Adrenal gland (tissue), 12 donors: ENCODE measurements around the gene AUTS2. TPM values are rescaled to one million over a fixed set of nuclear protein-coding genes. Genes with fewer than 3 reads are reported as not detected.

Experiments
- DNase-seq, 7 donors: peaks; one replicate each; pipeline ENCODE4 v3.0.0-alpha.2; 2019 to 2020
- H3K27ac ChIP-seq, 5 donors: fragments of 200-600 bp; sonication (generic) in 4 of 5; 1 replicate in 3 of 5; 2 replicates in 2 of 5; pipeline versions ENCODE4 v1.5.1 to v1.8.0; 2016 to 2020; ENCODE audit warnings: mild to moderate bottlenecking in 1 of 5
- H3K27me3 ChIP-seq: fragments of 200-600 bp; 2 replicates; pipeline ENCODE4 v1.8.0; 2021
- H3K36me3 ChIP-seq, 2 donors: fragments of 200-600 bp; replicated peaks in 1 of 2; 1 replicate in 1 of 2; 2 replicates in 1 of 2; pipeline versions ENCODE4 v1.5.1 to v1.8.0; 2018 to 2022
- H3K4me1 ChIP-seq, 2 donors: fragments of 200-600 bp; replicated peaks in 1 of 2; 1 replicate in 1 of 2; 2 replicates in 1 of 2; pipeline versions ENCODE4 v1.5.1 to v1.8.0; 2018 to 2021
- H3K4me3 ChIP-seq, 4 donors: fragments of 200-600 bp; sonication (generic) in 3 of 4; one replicate each; pipeline ENCODE4 v1.5.1; 2016 to 2018
- H3K9me3 ChIP-seq, 3 donors: fragments of 200-600 bp; sonication (generic) in 1 of 3; replicated peaks in 1 of 3; 1 replicate in 2 of 3; 2 replicates in 1 of 3; pipeline versions ENCODE4 v1.5.1 to v1.8.0; 2016 to 2021
- CTCF ChIP-seq, 6 experiments: fragments of 450-650 bp in 4 of 6; fragments of 200-600 bp in 2 of 6; sonication (generic) in 1 of 6; IDR thresholded peaks; 1 replicate in 5 of 6; 2 replicates in 1 of 6; pipeline versions ENCODE4 v1.5.1 to v1.8.0; 2016 to 2021; ENCODE audit warnings: antibody characterized with exemption in 6 of 6, mild to moderate bottlenecking in 2 of 6, moderate library complexity in 1 of 6
- POLR2A ChIP-seq, 2 donors: fragments of 450-650 bp; IDR thresholded peaks; one replicate each; pipeline ENCODE4 v1.6.1; 2017; ENCODE audit warnings: antibody characterized with exemption in 2 of 2, mild to moderate bottlenecking in 2 of 2, moderate library complexity in 1 of 2
- WGBS, 4 donors: extraction: QIAGEN DNeasy Blood & Tissue Kit in 2 of 4; methylation state at CpG; one replicate each; pipeline versions ENCODE4 v1.1.5 to v1.1.7; 2013 to 2017; 5-methylcytosine and 5-hydroxymethylcytosine counted together
- intact Hi-C, 2 donors: fragments of 100-400 bp; cut with DNase I; formaldehyde crosslinking; loops; one replicate each; pipeline versions ENCODE4 v1.14.1 to v1.15.0; 2022 to 2023
- polyA plus RNA-seq, 3 donors: library from polyadenylated mRNA; stranded (reverse); fragments of 200-250 nt in 2 of 3; fragments of 350-450 nt in 1 of 3; fragmentation: Illumina TruSeq in 1 of 3; extraction: RNeasy Lipid Tissue Mini Kit (QIAGEN cat#74804) in 1 of 3; gene quantifications; one replicate each; pipeline ENCODE4 v1.2.3, GENCODE V29; 2013 to 2014
- total RNA-seq, 9 donors: library from RNA; depleted of rRNA in 4 of 9; stranded (reverse); fragments of >200 nt in 4 of 9; fragments of 120-200 nt in 1 of 9; fragmentation: NEBNext Ultra II Directional in 1 of 9; extraction: Animal tissue kit (Norgen Biotek cat#: 25700) in 1 of 9; gene quantifications; one replicate each; pipeline versions ENCODE4 v1.1.0 to v1.2.4, GENCODE V29; 2013 to 2023
- donor health status: healthy with polysubstance abuse.
- donor health status: Bipolar disorder and iron deficiency.
- donor health status: DM: yes; HTN: yes; CAD: no.
- donor health status: DM: no; HTN: no; CAD: no.
- donor health status: DM: no; HTN: no; CAD: no.
- donor health status: DM: yes; HTN: yes; CAD: no.

The AUTS2 gene
- total and polyA plus RNA-seq, 12 donors: 6.4 to 44.0 (median 15.2) TPM

GRCh38 chr7:69599286-69599954, 1.1 kb downstream of the AUTS2 start:
- DNase-seq: peak in 4 of 7 donors; percentile 13 to 36 (median 22)
- TF ChIP-seq CTCF (IDR thresholded peaks at IDR 0.05): no peak
- no peak for TF ChIP-seq POLR2A (IDR thresholded peaks at IDR 0.05)
- Histone ChIP-seq H3K4me3 (peak overlapping the region; percentile 12 to 96 (median 90)), H3K27me3 (no peaks in the 10 kb centered on the region), H3K36me3 (no peaks in the 10 kb centered on the region), H3K4me1 (peaks cover 0 to 5% of the 10 kb centered on the region in 2 donors), H3K27ac (peak overlapping the region in 3 of 5 donors; percentile 78 to 91 (median 79)), H3K9me3 (no peaks in the 10 kb centered on the region)
- intact Hi-C loops: no loop called here
- WGBS, 4 donors: 0 to 1% (median 0%) methylated on average over 9 to 61 of the region's 61 CpGs

- Histone ChIP-seq H3K4me3 (peak overlapping the region in 3 of 4 donors; percentile 12 to 93 (median 86)), H3K36me3 (no peaks in the 10 kb centered on the region), H3K27ac (no peak overlapping the region), H3K27me3 (no peaks in the 10 kb centered on the region), H3K4me1 (peaks cover 0 to 5% of the 10 kb centered on the region in 2 donors), H3K9me3 (no peaks in the 10 kb centered on the region)
- intact Hi-C loops: no loop called here
- peak in 5 of 7 donors; percentile 6 to 52 (median 23) for DNase-seq
- TF ChIP-seq POLR2A (IDR thresholded peaks at IDR 0.05) (no peak), CTCF (IDR thresholded peaks at IDR 0.05) (no peak)
- WGBS, 4 donors: 0 to 1% (median 1%) methylated on average over 15 to 27 of the region's 27 CpGs
Observed at GRCh38 chr7:69599955-69600709, 1.9 kb downstream of the AUTS2 start.

GRCh38 chr7:69600710-69601519, 2.6 kb downstream of the AUTS2 start:
- no peaks in the 10 kb centered on the region for H3K27me3 ChIP-seq
- peaks cover 0 to 5% of the 10 kb centered on the region in 2 donors for H3K4me1 ChIP-seq
- DNase-seq: no peak
- TF ChIP-seq CTCF (IDR thresholded peaks at IDR 0.05): no peak
- TF ChIP-seq POLR2A (IDR thresholded peaks at IDR 0.05): no peak
- no peak overlapping the region for H3K27ac ChIP-seq
- intact Hi-C loops: no loop called here
- H3K4me3 ChIP-seq: peak overlapping the region in 1 of 4 donors; percentile 93
- no peaks in the 10 kb centered on the region for H3K9me3 ChIP-seq
- 59 to 72% (median 68%) methylated on average over 5 of the region's 5 CpGs for WGBS, 4 donors
- no peaks in the 10 kb centered on the region for H3K36me3 ChIP-seq

GRCh38 chr7:69602522-69602921, 4.2 kb downstream of the AUTS2 start:
- H3K4me3 ChIP-seq: no peak overlapping the region
- TF ChIP-seq POLR2A (IDR thresholded peaks at IDR 0.05): no peak
- TF ChIP-seq CTCF (IDR thresholded peaks at IDR 0.05): no peak
- DNase-seq: no peak
- intact Hi-C loops: no loop called here
- peaks cover 0 to 5% of the 10 kb centered on the region in 2 donors for H3K4me1 ChIP-seq
- WGBS, 4 donors: 95 to 98% (median 97%) methylated on average over 2 of the region's 2 CpGs
- no peaks in the 10 kb centered on the region for H3K36me3 ChIP-seq
- H3K27me3 ChIP-seq: no peaks in the 10 kb centered on the region
- no peak overlapping the region for H3K27ac ChIP-seq
- H3K9me3 ChIP-seq: no peaks in the 10 kb centered on the region
